Activated CD8-positive, alpha-beta T cell treated with anti-CD3 and anti-CD28 coated beads for 36 hours (primary cell): Measurements from ENCODE around the gene FAM3D. TPM values are rescaled to one million over a fixed set of nuclear protein-coding genes. Genes with fewer than 3 reads are reported as not detected.
"Not testable (repeated sequence)": the region's sequence is repeated elsewhere in the genome, so short reads cannot be mapped to it uniquely, and the experiment has no call there.

ENCODE experiments used
- ATAC-seq: fragments of 200-7000 bp; cut with Tn5 transposase; one replicate; pipeline ENCODE4 v1.10.0; 2021; ENCODE audit warnings: mild to moderate bottlenecking, moderate library complexity
- CTCF ChIA-PET: fragments of 350-600 bp; sonication (Branson Sonifier 250); formaldehyde crosslinking; loops from one replicate; lab custom pipeline; 2021; ENCODE audit warnings: antibody characterized with exemption; lab: Charles Lee
- POLR2A ChIA-PET: fragments of 350-600 bp; sonication (Branson Sonifier 250); formaldehyde crosslinking; loops from one replicate; lab custom pipeline; 2021; ENCODE audit warnings: antibody characterized with exemption; lab: Charles Lee
- DNase-seq: peaks from one replicate; pipeline ENCODE4 v3.0.0-alpha.2; 2020
- H3K27ac Mint-ChIP-seq: one replicate; pipeline ENCODE4 v1.8.0; 2021; ENCODE audit warnings: mild to moderate bottlenecking, mixed read lengths
- H3K27me3 Mint-ChIP-seq: one replicate; pipeline ENCODE4 v1.8.0; 2021; ENCODE audit warnings: mixed read lengths
- H3K36me3 Mint-ChIP-seq: one replicate; pipeline ENCODE4 v1.8.0; 2021; ENCODE audit warnings: low read depth, mixed read lengths
- H3K4me1 Mint-ChIP-seq: one replicate; pipeline ENCODE4 v1.8.0; 2021; ENCODE audit warnings: low read depth, mixed read lengths
- H3K4me3 Mint-ChIP-seq: one replicate; pipeline ENCODE4 v1.8.0; 2021; ENCODE audit warnings: mild to moderate bottlenecking, moderate library complexity, mixed read lengths
- H3K9me3 Mint-ChIP-seq: one replicate; pipeline ENCODE4 v1.8.0; 2021; ENCODE audit warnings: mixed read lengths
- intact Hi-C: fragments of 100-400 bp; cut with micrococcal nuclease; formaldehyde crosslinking; loops from one replicate; pipeline ENCODE4 v1.10.0; 2022
- total RNA-seq, 2 experiments: library from RNA; stranded (reverse); gene quantifications; one replicate each; pipeline ENCODE4 v1.2.3, GENCODE V29; 2021
- TF ChIP-seq, protein P1 (sequence below): fragments of 200-600 bp; IDR thresholded peaks from one replicate; pipeline ENCODE4 v1.8.0; 2022; ENCODE audit warnings: antibody characterized with exemption, mild to moderate bottlenecking

The FAM3D gene
- total RNA-seq, 2 experiments from 2014 or later, result not detected

DNA sequence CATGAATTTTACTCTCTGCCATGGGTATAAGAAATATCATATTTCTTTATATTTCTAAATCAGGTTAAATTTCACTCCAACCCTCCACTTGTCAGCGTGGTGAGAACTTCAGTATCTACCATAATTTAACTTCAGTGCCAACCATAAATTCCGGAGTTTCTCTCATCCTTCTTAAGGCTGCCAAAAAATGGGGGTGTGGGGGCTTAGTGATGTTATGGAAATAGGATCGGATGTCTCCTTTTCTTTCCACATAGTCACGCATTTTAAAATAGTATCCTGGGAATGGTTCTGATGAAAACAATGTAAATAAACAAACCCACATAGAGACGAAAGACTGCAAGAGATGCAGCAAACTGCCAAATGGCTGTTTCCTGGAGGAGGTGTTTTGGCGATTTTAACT, 12.9 kb upstream of the FAM3D start:
- Mint-ChIP-seq H3K9me3 (no peaks in the 10 kb centered on the region), H3K4me1 (peaks cover 9% of the 10 kb centered on the region), H3K27ac (no peak overlapping the region), H3K36me3 (no peaks in the 10 kb centered on the region), H3K4me3 (no peak overlapping the region), H3K27me3 (peaks cover 12% of the 10 kb centered on the region)
- CTCF ChIA-PET, result interaction anchor here (0.7 kb wide), 1 partner anchor 110 kb away, joined by 3 read pairs; no protein-coding TSS in a partner anchor
- TF ChIP-seq, protein P1, sequence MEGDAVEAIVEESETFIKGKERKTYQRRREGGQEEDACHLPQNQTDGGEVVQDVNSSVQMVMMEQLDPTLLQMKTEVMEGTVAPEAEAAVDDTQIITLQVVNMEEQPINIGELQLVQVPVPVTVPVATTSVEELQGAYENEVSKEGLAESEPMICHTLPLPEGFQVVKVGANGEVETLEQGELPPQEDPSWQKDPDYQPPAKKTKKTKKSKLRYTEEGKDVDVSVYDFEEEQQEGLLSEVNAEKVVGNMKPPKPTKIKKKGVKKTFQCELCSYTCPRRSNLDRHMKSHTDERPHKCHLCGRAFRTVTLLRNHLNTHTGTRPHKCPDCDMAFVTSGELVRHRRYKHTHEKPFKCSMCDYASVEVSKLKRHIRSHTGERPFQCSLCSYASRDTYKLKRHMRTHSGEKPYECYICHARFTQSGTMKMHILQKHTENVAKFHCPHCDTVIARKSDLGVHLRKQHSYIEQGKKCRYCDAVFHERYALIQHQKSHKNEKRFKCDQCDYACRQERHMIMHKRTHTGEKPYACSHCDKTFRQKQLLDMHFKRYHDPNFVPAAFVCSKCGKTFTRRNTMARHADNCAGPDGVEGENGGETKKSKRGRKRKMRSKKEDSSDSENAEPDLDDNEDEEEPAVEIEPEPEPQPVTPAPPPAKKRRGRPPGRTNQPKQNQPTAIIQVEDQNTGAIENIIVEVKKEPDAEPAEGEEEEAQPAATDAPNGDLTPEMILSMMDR, result no peak
- intact Hi-C loops, result no loop called here
- no peak for ATAC-seq
- DNase-seq, result no peak
- POLR2A ChIA-PET, result no interaction called here

DNA sequence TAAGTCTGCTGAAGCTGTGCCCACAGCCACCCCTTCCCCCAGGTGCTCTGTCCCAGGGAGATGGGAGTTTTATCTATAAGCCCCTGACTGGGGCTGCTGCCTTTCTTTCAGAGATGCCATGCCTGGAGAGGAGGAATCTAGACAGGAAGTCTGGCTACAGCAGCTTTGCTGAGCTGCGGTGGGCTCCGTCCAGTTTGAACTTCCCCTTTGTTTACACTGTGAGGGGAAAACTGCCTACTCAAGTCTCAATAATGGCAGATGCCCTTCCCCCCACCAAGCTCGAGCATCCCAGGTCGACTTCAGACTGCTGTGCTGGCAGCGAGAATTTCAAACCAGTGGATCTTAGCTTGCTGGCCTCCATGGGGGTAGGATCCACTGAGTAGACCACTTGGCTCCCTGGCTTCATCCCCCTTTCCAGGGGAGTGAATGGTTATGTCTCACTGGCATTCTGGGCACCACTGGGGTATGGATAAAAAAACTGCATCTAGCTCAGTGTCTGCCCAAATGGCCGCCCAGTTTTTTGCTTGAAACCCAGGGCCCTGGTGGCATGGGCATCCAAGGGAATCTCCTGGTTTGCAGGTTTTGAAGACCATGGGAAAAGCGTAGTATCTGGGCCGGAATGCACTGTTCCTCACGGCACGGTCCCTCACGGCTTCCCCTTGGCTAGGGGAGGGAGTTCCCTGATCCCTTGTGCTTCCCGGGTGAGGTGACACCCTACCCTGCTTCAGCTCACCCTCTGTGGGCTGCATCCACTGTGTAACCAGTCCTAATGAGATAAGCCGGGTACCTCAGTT, 11.8 kb upstream of the FAM3D start:
- DNase-seq, H3K4me1 Mint-ChIP-seq, H3K4me3 Mint-ChIP-seq, H3K36me3 Mint-ChIP-seq, POLR2A ChIA-PET, intact Hi-C loops, ATAC-seq, H3K9me3 Mint-ChIP-seq, H3K27ac Mint-ChIP-seq: not testable (repeated sequence)
- CTCF ChIA-PET, result interaction anchor here (0.7 kb wide), 1 partner anchor 109 kb away, joined by 3 read pairs; no protein-coding TSS in a partner anchor
- peaks cover 12% of the 10 kb centered on the region for H3K27me3 Mint-ChIP-seq

DNA sequence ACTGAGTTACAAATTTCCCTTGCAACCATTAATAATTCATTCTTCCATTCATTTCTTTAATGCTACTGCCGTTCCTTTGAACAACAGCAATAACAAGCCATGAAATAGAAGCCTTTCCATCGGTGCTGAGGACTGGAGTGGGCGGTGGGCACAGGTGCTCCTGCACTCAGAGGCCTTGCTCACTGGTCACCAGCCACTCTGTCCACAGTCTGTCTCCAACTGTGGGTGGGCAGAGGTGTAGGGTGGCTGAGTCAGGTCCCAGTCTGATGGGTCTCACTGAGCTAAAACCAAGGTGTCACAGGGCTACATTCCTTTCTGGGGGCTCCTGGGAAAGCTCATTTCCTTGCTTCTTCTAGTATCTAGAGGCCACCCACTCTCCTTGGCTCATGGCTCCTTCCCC, 6.3 kb upstream of the FAM3D start:
- Mint-ChIP-seq H3K27ac (no peak overlapping the region), H3K4me3 (no peak overlapping the region), H3K27me3 (peaks cover 4% of the 10 kb centered on the region), H3K9me3 (no peaks in the 10 kb centered on the region), H3K36me3 (no peaks in the 10 kb centered on the region), H3K4me1 (no peaks in the 10 kb centered on the region)
- DNase-seq (no peak), ATAC-seq (no peak)
- TF ChIP-seq, protein P1, result no peak
- CTCF ChIA-PET, result no interaction called here
- POLR2A ChIA-PET, result no interaction called here
- intact Hi-C loops, result no loop called here

DNA sequence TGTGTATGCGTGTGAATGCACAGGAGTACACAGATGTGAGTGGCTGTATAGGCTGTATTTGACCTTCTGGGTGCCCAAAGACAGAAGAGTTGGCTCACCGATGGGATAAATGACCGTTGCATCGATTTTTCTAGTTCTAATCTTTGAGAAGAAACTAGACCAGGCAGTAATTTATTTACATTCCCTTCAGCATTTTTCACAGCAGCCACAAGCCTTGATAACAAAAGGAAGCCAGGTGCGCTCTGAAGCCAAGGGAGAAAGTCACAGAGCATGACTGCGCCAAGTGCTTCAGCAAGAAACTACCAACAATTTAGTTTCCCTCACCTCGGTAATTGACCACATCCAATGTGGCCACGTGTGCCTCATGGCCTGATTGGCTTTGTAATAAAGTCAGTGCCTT, 5.9 kb upstream of the FAM3D start:
- Mint-ChIP-seq H3K4me1 (no peaks in the 10 kb centered on the region), H3K27me3 (peaks cover 4% of the 10 kb centered on the region), H3K36me3 (no peaks in the 10 kb centered on the region), H3K27ac (no peak overlapping the region), H3K9me3 (no peaks in the 10 kb centered on the region), H3K4me3 (no peak overlapping the region)
- intact Hi-C loops, result no loop called here
- ATAC-seq (no peak), DNase-seq (no peak)
- TF ChIP-seq, protein P1, result no peak
- ChIA-PET CTCF (no interaction called here), POLR2A (no interaction called here)

DNA sequence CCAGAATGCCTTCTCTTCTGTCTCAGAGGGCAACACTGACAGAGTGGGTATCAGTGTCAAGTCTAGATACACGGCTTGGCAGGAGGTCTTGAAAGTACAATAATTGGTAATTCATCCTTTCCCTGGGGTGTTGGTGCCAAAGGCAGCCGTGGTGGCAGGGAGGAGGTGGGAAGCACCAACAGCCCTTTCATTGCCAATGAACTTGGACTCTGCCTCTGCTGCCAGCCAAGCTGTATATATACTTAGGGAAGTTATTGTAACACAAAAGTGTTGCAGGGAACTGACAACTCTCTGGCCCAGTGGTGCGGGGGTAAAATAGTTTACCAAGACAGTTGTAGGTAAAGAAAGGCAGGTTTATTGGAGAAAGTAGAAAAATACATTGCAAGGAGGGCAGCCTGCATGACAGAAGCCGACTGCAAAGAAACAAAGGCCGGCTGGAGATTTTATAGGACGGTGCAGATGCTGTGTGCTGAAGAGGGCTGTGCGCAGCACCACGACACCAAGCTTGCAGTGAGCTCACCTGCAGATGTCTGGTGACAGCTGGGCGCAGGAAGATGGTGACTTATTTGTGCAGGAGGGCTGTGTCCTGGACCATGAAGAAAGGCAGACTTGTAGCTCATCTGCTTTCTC, 4.0 kb upstream of the FAM3D start:
- CTCF ChIA-PET, result no interaction called here
- POLR2A ChIA-PET, result no interaction called here
- Mint-ChIP-seq H3K4me3 (no peak overlapping the region), H3K27me3 (no peaks in the 10 kb centered on the region), H3K27ac (no peak overlapping the region), H3K9me3 (no peaks in the 10 kb centered on the region), H3K4me1 (no peaks in the 10 kb centered on the region), H3K36me3 (no peaks in the 10 kb centered on the region)
- TF ChIP-seq, protein P1, result no peak
- DNase-seq (no peak), ATAC-seq (no peak)
- intact Hi-C loops, result no loop called here
